ENCODE data around the gene PIPOX.
A peak's percentile ranks its signal among the peaks of the same experiment; 100 is the strongest.

Gene PIPOX

GRCh38 chr17:29045734-29046472, 3.0 kb downstream of the PIPOX start:
- DNase-seq (ENCODE audit: insufficient read length, low spot score) (no peak), FAIRE-seq (no peak)
- TF ChIP-seq CTCF (IDR thresholded peaks at IDR 0.05; ENCODE audit: insufficient read depth, missing control alignments): no peak

GRCh38 chr17:29046473-29046839, 3.5 kb downstream of the PIPOX start:
- FAIRE-seq (no peak), DNase-seq (ENCODE audit: insufficient read length, low spot score) (no peak)
- TF ChIP-seq CTCF (IDR thresholded peaks at IDR 0.05; ENCODE audit: insufficient read depth, missing control alignments): no peak

GRCh38 chr17:29048440-29049368, 5.8 kb downstream of the PIPOX start:
- DNase-seq (ENCODE audit: insufficient read length, low spot score): no peak
- TF ChIP-seq CTCF (IDR thresholded peaks at IDR 0.05; ENCODE audit: insufficient read depth, missing control alignments): no peak
- FAIRE-seq: peak; percentile 16

GRCh38 chr17:29049541-29050145, 6.7 kb downstream of the PIPOX start:
- no peak for TF ChIP-seq CTCF (IDR thresholded peaks at IDR 0.05; ENCODE audit: insufficient read depth, missing control alignments)
- FAIRE-seq (no peak), DNase-seq (ENCODE audit: insufficient read length, low spot score) (no peak)

GRCh38 chr17:29050176-29050575, 7.2 kb downstream of the PIPOX start:
- no peak for FAIRE-seq
- DNase-seq (ENCODE audit: insufficient read length, low spot score): no peak
- no peak for TF ChIP-seq CTCF (IDR thresholded peaks at IDR 0.05; ENCODE audit: insufficient read depth, missing control alignments)

GRCh38 chr17:29051194-29051593, 8.3 kb downstream of the PIPOX start:
- peak; percentile 35 for FAIRE-seq

More at GRCh38 chr17:29051194-29051593, 8.3 kb downstream of the PIPOX start:
- DNase-seq (ENCODE audit: insufficient read length, low spot score): peak; percentile 53
- TF ChIP-seq CTCF (IDR thresholded peaks at IDR 0.05; ENCODE audit: insufficient read depth, missing control alignments): no peak
